HG03280 (cell line): ENCODE data around the gene NDRG2.

Source experiments
- ATAC-seq: cut with Tn5 transposase; IDR thresholded peaks from one replicate; pipeline ENCODE4 v1.9.1; 2021; ENCODE audit warnings: mild to moderate bottlenecking, moderate library complexity; ENCODE audit not compliant: unreplicated experiment

Gene NDRG2

DNA sequence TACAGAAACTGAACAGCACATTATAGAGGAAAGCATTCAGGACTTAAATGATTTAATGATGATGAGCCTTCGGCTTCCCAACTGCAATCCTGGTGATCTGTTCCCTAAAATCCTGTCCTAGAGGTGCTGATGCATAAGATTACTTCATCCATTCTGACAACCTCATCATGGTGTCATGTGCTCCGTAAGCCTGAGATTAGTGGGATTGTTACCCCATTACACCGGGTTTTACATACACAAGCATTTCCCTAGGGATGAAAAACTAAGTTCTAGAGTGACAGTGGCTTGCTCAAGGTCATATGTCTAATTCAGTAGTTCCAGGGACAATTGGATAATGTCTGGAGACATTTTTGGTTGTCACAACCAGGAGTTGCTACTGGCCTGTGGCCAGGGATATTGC, 12.3 kb upstream of the NDRG2 start:
- no peak for ATAC-seq

DNA sequence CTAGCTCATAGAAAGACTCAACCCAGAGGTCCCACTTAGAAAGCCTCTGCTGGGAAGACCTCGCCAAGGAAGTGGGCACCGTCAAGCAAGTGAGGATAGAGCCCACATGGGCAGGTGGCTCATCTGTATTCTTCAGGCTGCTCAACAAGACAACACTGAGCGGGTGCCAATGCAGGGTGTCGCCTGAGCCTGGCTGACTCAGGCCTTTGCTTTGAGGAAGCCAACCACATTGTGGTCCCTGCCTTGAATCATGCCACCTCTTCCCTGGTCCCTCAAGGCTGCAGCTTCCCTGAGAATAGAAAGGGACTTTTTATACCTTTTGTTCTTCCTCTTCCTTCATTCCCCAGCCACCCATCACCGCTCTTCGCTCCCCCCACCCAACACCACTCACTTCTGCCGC, 11.9 kb upstream of the NDRG2 start:
- ATAC-seq, result no peak

DNA sequence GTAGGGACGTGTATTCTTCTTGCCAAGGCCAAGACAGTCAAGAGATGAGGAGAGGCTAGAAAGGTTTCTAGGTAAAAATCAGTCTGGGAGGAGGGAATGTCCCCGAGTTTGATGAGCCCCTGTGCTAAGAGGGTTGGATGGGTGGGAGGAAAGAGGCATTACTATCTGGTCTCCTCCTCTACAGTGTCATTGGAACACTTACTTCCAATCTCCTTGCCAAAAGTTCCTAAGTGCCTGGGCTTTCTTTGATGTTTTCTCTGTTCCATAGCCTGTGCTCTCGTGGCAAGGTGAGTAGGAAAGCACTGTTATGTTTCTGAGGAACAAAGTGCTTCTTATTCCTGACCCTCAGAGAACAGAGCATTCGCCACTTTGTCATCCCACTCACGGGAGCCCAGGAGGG, 9.8 kb upstream of the NDRG2 start, which contains the start of gene RNASE13:
Gene RNASE13, minus strand, starts transcription at position 101 of the 400 bp plus-strand sequence. CDS start 519 bp downstream, outside the sequence.
- ATAC-seq, result no peak

DNA sequence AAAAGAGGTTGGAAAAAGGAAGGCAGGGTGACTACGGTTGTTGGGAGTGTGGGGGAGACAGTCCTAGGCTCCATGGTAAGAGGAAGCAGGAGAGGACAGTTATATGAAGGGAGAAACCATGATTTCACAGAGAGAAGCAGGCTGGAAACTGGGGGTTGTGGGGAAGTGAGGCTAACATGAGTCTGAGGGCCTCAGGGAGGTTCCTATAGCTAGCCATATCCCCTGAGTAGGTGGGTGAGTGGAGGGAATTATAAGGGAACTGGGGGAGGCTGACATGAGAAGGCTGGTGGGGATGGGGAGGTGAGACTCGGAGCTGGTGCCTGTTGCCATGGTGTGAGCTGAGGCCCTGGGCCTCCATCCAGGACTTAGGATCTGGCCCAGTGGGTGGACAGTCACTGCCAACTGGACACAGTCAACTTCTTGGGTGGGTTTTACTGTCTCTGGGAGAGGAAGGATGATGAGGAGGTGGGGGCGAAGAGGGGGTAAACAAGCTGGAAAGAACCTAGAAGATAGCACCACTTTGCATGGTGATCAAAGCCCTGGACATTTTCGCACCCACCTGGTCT, 8.4 kb upstream of the NDRG2 start:
- no peak for ATAC-seq

DNA sequence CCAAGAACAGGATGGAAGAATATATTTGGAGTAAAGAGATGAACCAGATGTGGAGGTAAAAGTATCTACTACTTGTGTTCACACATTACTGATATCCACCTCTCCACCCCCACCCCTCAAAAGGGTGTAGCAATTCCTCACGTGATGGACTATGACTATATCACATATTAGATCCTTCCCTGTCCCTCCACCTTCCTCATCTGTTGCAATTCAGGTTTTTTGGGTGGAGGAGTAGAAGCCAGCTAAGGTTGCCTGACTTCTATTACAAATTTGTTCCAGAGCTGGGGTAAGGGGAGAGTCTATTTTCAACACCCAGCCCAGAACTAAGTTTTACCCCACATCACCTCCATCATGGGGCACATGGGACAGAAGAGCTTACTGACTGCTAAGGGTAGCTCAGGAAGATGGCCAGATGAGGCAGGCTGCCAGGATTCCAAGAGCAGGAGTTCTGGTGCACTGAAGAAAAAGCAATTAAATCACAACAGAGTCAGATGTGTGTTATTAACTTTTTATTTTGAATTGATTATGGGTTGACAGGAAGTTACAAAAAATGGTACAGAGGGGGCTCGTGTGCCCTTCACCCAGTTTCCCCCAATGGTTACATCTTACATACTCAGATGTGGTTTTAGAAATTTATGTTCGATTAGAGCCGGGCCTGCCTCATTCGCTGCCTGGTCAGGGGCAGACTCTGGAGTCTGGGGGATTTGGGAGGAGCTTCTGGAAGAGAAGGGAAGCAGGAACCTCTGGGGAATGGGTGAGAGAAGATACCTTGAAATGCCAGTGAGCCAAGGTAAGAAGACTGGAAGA, 7.7 kb upstream of the NDRG2 start:
- ATAC-seq, result no peak

DNA sequence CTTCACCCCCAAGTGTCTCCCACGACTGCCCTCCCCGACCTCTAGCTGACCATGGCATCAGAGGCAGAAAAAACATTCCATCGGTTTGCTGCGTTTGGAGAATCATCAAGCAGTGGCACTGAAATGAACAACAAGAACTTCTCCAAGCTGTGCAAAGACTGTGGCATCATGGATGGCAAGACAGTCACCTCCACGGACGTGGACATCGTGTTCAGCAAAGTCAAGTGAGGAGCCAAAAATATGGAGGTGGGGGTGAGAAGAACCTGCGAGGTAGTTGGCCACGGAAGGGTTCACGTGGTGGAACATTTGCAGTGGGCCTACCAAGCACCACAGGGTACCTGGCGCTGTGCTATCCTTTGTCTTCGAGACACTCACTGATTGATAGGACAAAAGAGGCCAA, 5.7 kb upstream of the NDRG2 start:
- no peak for ATAC-seq

DNA sequence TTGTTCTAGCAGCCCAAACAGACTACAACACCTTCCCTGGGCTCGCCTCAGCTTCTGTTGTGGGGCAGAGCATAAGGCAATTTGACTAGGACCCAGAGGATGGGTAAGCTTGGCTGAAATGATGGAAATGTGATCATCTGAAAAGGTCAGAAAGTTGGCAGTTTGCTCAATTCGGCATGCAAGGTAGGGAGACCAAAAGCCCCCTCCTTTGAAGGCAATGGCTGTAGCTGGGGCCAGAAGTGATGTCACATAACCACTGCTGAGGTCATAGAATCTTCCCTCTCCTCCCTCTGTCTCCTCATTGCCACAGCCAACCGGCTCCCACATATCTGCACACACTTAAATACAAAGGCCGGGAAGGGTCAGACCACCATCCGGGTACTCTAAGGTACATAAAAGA, 5.1 kb upstream of the NDRG2 start, which contains the start of gene TPPP2:
Gene TPPP2, plus strand, starts transcription at position 301 of the 400 bp plus-strand sequence. CDS start 365 bp downstream, outside the sequence.
- ATAC-seq, result no peak

DNA sequence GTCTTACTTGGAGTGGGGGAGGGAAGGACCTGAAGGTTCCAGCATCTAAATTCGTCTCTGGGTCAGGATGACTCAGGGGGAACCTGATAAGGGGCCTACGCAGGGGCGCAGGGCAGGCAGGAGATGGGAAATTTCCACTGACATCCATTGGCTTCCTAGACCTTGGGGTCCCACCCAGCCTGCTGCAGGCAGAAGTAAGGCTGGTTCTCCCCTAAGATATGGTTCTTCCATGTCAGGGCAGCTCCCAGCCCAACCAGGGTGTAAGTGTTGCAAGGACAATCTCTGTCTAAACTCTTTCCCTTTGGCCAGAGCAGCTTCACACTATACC, 2.1 kb upstream of the NDRG2 start:
- ATAC-seq, result no peak

DNA sequence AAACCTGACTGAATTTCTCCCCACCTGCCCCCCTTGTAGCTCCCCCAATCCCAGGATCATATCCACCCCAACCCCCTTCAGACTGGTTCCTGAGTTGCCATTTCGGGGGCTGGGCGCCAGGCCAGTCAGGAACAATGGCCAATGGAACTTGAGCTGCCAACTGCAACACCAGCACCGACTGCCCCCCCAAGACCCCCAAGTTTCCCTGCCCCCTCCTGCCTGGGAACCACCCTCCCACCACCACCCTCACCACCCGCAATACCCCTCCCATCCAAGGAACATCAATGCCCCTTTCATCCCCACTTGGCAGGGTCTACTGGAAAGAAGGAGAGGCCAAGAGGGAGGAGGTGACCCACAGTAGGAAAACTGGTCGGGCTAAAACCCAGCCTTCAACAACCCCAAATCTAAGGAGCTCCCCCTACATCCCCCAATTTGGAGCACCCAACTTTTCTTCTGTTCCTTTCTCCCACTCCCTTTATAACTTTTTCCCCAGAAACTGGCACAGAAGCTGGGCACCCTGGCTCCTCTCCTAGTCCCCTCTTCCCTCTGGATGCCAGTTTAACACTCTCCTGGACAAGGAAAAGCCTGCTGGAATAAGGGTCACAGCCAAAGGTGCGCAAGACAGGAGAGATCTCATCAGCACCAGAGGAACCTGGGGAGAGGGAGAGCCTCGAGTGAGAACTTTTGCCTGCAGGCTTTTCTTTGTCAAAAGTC, 1.6 kb upstream of the NDRG2 start:
- ATAC-seq, result no peak

DNA sequence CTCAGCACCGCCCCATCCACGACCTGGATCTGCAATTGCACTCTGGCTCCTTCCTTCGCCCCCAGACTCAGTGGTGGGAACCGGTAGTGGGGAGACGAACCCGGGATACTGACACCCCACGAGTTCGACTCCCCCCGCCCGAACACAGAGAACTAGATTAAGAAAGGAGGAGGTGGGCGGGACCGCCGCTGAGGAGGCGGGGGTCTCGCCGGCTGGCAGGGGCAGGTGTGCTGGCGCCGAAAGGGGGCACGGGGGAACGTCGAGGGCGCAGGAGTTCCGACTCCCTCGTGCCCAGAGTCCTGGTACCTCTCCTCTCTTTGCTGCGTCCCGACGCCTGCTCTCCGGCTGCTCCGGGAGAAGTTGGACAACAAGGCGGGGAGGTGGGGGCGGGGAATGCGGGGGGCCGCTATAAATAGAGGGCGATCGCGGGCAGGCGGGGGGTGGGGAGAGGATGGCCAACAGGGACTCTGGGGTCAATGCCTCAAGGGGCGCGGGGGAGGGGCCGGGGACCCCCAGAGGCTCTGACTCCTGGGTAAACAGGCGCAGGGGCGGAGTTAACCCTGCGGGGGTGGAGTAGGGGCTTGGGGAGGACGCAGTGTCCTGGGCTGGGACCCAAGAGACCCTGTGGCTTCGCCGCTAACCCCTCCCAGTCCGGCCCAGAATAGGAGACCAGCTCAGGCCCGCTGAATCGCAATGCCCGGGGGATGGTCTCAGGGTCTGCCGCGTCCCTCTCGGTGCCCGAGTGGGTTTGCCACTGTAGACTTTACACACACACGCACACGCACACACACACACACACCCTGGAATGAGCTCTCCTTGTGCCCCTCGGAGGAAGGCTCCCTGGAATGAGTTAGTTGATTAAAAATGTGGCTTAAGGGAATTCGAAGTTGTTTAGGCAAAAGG, 761 bp upstream of the NDRG2 start:
- no peak for ATAC-seq

DNA sequence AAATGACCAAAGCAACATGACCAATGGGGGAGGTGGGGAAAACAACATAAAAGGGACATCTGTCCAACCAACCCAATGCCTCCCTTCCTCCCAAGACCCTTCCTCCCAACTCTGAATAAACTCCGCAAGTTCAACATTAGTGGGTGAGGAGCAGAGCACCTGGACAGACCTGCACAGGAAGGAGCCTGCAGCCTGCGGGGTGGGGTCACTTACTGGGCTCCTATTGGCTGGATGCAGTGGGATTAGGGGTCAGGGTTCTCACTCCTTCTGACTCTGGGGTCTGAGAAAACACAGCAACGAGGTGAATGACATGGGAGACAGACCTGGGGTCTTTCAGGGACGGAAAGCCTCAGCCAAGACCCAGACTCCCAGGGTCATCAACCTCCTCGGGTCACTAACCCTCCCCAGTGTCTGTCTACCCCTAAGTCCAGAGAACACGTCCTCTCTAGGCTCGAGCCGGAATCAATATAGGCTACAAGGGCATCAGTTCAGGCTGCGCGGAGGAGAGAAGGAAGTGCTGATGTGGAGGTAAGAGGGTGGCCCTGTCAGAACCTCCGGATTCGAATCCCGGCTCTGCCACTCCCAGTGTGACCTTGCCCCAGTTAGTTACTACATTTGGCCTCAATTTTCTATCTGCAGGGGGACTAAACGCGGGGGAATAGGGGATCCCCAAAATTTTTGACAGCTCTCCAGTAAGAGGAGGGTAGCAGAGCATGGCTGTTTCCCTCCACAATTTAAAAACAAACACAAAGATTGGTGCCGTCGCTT, 860 bp downstream of the NDRG2 start:
- no peak for ATAC-seq

DNA sequence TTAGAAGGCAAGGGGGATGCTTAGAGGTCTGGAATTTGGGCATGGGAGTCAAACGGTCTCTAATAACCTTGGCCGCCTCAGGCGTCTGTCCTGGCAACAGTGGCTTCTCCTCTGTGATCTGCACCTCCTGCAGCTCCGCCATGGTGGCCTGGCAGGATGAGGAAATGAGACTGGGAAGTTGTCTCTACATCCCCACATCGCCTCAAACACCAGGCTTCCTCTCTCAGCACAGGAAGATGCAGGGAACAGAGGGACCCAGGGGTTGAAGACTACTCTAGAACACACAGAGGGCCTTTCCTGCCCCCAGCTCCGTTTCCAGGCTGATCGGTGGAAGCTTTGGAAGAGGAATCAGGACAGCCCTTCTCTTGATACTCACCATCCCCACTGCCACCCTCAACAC, 1.7 kb downstream of the NDRG2 start:
- ATAC-seq, result no peak

DNA sequence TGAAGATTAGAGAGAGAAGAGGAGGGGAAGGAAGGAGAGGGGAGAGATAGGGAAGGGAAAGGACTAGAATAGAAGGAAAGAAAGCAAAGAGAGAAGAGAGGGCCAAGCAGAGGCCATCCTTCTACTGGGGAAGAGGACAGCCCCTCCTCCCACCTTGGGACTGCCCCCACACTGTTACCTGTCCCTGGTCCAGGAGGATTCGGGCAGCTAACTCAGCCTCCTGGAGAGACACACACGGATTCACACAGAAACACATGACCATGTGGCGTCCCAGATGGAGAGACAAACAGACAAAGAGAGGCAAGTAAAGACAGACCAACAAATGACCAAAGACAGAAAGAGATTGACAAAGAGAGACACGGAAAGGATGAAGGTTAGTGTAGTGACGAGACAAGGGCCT, 2.2 kb downstream of the NDRG2 start:
- ATAC-seq, result no peak

DNA sequence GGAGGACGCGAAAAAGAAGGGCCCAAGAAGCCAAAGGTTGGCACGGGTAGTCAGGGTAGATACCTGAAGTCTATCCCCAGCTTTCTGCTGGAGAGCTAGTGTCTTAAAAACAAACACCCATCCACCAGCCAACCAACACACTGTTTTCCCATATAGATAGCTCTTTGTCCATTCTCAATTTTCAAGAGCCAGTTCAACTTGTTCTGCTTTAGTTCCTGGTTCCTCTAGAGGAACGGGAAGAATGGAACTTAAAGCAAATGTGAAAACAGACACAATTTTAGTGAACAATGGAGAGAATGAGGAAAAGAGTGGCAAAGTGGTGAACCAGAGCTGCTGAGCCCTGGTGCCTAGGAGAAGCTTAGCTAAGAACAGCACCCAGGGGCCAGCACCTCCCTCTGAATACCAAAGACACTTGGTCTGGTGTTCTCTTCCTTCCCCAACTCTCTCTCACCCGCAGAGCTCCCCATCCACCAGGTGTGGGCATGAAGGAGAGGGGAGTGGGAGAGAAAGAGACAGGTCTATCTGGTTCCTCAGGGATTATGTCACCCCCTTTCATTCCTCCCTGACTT, 3.8 kb downstream of the NDRG2 start:
- no peak for ATAC-seq

DNA sequence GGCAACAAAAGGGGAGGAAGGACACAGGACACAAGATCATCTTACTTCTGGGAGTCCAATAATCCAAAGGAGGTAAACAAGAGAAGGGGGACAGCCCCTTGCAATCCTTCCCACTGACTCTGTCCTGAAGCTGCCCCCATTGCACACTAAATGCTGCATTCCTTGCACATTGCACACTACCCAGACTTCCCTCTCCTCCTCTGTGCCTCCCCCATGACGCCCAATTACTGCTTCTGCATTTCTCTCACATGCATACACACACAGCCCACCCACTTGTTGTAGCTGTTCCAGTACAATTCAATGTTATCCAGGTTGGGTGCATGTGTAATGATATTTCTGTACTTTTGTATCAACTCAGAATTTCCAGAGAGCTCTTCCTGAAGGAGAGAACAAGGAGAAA, 5.5 kb downstream of the NDRG2 start:
- ATAC-seq, result no peak

DNA sequence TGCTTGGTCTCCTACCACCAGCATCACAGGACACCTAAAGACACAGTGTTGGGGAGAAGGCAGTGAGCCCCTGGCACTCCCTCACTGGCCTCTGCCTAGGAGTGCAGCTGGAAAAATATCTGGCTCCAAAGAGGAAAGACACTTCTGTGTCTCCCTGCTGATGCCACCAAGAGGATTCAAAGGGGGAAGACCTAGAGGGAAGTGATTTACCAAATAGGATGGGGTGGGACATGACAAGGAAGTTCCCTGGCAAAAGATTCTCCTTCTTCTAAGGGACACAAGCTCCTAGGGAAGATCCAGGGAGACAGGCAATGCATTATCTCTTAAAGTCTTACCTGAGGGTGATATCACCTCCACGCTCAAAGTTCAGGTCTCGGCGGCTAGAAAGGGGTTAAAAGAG, 6.1 kb downstream of the NDRG2 start:
- ATAC-seq, result no peak

DNA sequence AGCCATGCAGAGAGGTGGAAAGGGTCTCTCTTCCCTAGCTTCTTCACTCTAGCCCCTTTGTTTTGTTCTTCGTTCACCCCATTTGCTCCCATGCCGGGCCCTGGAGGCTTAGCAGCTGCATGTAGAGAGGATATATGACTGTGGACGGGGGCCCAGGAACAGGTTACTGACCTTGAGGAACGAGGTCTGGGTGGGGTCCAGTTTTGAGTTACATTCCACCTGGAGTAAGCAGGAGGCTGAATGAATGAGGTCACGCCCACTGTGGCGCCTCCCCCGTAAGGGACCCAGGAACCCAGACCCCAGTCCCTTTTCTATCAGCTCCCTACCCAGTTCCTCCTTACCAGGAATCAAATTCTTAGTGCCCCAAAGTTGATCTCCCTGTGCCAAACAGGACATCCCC, 6.6 kb downstream of the NDRG2 start:
- ATAC-seq, result no peak

DNA sequence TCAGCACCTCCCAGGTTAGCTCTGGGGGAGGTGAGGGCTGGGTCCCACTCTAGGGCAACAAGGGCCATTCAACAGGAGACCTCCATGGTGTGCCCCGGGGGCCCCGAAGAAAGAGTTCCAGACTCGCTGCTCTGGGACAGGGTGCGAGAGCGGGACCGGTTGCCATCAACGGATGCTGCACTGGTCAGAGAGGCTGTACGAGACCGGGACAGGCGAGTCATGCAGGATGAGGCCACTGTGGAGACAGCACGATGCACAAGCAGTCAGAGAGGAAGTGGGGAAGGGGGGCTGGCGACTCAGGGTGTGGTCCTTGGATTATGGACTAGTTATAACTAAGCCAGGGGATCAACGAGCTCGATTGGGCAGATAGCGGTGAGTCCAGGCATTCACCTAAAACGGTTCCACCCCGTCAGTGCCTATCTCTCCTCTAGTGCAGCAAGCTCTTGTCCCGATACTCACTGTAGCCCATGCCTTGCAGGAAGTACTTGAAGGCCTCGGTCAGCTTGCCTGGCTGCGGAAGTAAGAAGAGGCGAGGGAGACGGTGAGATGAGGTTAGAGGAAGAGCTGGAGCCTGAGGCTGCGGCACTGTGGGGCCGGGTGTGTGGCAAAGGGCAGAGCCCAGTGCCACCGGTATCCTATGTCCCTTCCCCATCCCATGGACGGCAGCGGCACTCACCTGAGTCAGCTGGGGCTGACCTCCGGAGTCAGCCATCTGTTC, 7.2 kb downstream of the NDRG2 start:
- no peak for ATAC-seq

DNA sequence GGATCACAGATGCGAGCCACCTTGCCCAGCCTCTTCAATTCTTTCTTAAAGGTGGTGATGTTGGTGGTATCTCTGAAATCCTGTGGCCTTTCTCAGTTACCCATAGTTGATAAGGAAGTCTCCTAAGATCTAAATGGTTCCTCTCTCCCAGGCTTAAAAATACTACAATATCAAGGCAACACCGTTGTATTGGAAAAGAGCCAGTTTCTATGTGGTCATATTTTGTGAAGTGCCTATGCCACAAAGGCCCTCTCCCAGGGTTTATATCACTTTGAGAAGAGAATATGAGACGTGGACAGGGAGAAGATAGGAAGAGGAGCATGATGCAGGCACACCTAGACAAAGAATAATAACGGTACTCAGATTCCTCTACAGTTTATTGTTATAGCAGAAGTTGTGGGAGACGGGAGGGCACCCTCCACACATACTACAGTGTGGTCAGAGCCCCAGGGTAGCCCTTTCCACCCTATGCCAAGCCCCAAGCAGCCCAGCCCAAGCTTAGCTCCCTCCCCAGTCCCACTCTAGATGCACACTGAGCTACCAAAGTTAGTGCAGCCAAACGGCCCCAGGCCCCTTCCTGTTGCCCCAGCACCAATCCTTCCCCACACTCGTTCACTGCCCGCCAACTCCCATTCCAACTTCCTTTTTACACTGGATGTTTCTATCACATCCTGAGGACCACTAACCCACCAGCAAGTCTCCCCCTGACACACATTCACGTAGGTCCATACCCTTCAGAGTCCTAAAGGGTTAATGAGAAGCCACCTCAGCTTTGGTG, 8.3 kb downstream of the NDRG2 start:
- no peak for ATAC-seq
